D721Med (cell line): ENCODE results near the gene COL21A1.

Experiments
- DNase-seq: peaks from one replicate; pipeline ENCODE4 v3.0.0; 2011; ENCODE audit warnings: low spot score; ENCODE audit not compliant: insufficient read length
- FAIRE-seq: peaks from 2 replicates; lab custom pipeline; 2011; peaks lifted over from hg19 to GRCh38; lab: Jason Lieb, UNC
- TF ChIP-seq, protein P1 (sequence below): IDR thresholded peaks from 2 replicates; pipeline ENCODE4 v1.5.1; 2012; ENCODE audit warnings: mild to moderate bottlenecking, control low read depth; ENCODE audit not compliant: insufficient read depth; ENCODE audit errors: missing control alignments

The COL21A1 gene

GRCh38 chr6:56087421-56087820 is 160.0 kb downstream of the COL21A1 start:
- no peak for FAIRE-seq
- DNase-seq: no peak
- TF ChIP-seq, protein P1, sequence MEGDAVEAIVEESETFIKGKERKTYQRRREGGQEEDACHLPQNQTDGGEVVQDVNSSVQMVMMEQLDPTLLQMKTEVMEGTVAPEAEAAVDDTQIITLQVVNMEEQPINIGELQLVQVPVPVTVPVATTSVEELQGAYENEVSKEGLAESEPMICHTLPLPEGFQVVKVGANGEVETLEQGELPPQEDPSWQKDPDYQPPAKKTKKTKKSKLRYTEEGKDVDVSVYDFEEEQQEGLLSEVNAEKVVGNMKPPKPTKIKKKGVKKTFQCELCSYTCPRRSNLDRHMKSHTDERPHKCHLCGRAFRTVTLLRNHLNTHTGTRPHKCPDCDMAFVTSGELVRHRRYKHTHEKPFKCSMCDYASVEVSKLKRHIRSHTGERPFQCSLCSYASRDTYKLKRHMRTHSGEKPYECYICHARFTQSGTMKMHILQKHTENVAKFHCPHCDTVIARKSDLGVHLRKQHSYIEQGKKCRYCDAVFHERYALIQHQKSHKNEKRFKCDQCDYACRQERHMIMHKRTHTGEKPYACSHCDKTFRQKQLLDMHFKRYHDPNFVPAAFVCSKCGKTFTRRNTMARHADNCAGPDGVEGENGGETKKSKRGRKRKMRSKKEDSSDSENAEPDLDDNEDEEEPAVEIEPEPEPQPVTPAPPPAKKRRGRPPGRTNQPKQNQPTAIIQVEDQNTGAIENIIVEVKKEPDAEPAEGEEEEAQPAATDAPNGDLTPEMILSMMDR: no peak

- no peak for DNase-seq
- TF ChIP-seq, protein P1: no peak
- FAIRE-seq: no peak
Measured at GRCh38 chr6:56079751-56080540, 167.4 kb downstream of the COL21A1 start.

DNA sequence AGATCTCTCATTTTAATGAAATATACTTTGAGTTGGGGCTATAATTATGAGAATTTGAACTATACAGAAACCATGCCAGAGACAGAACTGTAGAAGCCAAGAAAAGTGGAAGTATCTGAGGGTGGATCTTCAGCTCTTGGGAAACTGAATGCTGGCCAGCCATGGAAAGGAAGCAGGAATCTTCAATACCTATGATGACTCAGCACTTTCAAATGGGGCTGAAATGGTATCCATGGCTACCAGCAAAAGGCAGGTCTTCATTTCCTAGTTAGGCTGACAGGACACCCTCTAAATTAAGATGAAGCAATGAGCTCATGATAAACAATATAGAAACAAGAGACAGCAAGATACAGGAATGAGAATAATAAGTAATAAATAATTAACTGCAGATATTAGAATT is 171.3 kb downstream of the COL21A1 start:
- FAIRE-seq (no peak), DNase-seq (no peak)
- TF ChIP-seq, protein P1: no peak

DNA sequence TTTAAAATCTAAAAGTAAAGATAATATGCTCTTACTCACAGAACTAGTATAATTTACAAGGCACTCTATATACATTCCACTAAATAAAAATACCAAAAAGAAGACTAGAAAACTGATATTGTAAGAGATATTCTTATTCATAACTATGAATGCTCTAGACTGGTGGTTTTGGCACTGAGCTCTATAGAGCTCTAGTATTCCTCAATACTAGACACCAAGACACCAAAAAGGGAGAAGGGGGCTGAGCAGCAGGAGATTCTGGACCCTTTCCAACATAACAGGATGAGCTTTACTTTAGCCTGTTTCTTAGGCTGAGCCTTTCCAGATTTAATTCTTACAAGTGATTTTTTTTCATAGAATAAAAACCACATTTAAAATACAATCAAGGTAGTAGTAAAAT is 173.6 kb downstream of the COL21A1 start:
- FAIRE-seq (no peak), DNase-seq (no peak)
- TF ChIP-seq, protein P1: no peak

GRCh38 chr6:56073315-56073714 is 174.1 kb downstream of the COL21A1 start:
- DNase-seq (no peak), FAIRE-seq (no peak)
- TF ChIP-seq, protein P1: no peak

DNA sequence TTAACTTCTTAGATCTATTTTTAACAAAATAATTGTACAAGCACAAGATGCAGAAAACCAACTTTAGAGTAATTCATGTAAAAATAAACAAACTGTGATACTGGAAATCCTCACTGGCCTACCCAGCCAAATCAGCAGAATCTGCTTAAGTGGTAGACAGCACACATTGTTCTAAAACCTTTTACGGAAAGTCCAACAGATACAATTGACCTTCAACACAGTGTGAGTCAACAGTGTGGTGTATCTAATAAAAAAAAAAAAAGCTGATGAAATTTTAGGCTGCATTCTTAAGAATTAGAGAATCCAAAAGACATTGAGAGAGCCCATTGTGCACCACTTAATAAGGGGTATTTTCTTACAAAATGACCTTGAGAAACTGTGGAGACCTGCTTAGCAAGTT is 174.5 kb downstream of the COL21A1 start:
- DNase-seq: no peak
- no peak for FAIRE-seq
- TF ChIP-seq, protein P1: no peak

DNA sequence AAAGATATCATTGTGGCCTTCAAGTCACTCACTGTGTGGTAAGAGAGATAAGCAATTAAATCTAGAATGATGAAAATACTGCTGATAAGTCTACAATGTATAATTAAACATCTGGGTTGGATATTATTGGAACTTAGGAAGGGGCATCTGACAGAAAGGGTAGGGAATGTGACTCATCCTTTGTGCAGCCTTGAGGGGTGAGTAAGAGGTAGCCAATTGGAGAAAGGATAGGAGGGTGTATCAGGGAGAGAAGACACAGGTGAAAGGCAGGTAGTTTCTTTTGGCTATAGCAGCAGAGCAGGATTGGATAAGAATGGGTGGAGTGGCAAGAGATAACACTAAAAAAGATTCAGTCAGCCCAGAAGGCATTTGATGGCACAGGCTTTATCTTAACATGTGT is 182.0 kb downstream of the COL21A1 start:
- TF ChIP-seq, protein P1: no peak
- FAIRE-seq (no peak), DNase-seq (no peak)
